Neural cell (in vitro differentiated cells): ENCODE results near the gene CDC123.

Experiments used
- CTCF ChIP-seq: fragments of 450-650 bp; IDR thresholded peaks from 2 replicates; pipeline ENCODE4 v1.5.1; 2014; ENCODE audit warnings: antibody characterized with exemption, mild to moderate bottlenecking, moderate library complexity; ENCODE audit not compliant: poor library complexity, severe bottlenecking
- EP300 ChIP-seq: fragments of 450-650 bp; conservative IDR thresholded peaks from 2 replicates; pipeline ENCODE4 v1.6.1; 2014; ENCODE audit warnings: antibody characterized with exemption, mild to moderate bottlenecking, moderate library complexity; ENCODE audit not compliant: poor library complexity, severe bottlenecking
- POLR2AphosphoS5 ChIP-seq: IDR thresholded peaks from 2 replicates; pipeline ENCODE4 v1.6.1; 2012
- SMC3 ChIP-seq: fragments of 450-650 bp; conservative IDR thresholded peaks from 2 replicates; pipeline ENCODE4 v1.6.1; 2014; ENCODE audit warnings: antibody characterized with exemption, mild to moderate bottlenecking, moderate library complexity; ENCODE audit not compliant: poor library complexity

- no peak for TF ChIP-seq EP300
- TF ChIP-seq CTCF, result no peak
- TF ChIP-seq POLR2AphosphoS5, result no peak
- TF ChIP-seq SMC3, result no peak
Measured at GRCh38 chr10:12225444-12225843, 29.5 kb downstream of the CDC123 start.
